GM12872 (cell line): Measurements from ENCODE around the gene GATC.

Experiments
- CTCF ChIP-seq: IDR thresholded peaks from 3 replicates; pipeline ENCODE4 v1.5.1; 2011; ENCODE audit warnings: low read depth, mild to moderate bottlenecking, low read length, moderate library complexity; ENCODE audit not compliant: insufficient read depth

GATC gene

DNA sequence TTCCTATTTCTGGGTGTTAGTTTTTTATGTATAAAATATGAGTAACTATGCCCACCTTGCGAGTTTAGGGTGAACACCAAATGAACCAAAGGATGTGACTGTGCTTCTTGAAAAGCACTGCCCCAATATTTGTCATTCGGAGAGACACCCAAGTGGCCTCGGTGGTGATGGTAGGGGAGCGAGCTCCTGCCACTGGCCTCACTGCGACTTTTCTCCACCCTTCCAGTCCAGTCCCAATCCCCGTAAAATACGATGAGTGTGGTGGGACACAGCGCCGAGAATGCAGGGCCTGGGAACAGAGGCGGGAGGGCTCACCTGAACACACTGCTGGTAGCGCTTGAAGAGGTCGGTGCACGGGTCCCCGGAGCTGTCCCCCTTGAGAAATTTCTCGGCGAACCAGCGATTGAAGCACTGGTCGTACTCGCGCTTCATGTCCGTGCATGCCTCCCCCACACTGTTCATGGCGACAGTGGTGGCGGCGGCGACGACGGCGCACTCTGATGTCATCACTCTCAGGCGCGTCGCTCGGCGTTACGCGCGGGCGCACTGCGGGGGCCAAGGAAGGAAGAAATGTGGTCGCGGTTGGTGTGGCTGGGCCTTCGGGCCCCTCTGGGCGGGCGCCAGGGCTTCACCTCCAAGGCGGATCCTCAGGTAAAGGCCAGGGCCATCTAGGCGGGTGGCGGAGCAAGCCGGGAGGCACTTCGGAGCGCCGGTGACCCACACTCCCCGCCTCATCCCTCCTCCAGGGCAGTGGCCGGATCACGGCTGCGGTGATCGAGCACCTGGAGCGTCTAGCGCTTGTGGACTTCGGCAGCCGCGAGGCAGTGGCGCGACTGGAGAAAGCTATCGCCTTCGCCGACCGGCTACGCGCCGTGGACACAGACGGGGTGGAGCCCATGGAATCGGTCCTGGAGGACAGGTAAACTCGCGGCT lies at the start of gene GATC, which contains the start of gene TRIAP1:
Gene GATC, plus strand, starts transcription at position 534 of the 933 bp plus-strand sequence. Its CDS starts 37 bp downstream, at position 571.
Gene TRIAP1, minus strand, starts transcription at position 474 of the 933 bp plus-strand sequence. Its CDS starts 12 bp downstream, at position 462.
- TF ChIP-seq CTCF = no peak

DNA sequence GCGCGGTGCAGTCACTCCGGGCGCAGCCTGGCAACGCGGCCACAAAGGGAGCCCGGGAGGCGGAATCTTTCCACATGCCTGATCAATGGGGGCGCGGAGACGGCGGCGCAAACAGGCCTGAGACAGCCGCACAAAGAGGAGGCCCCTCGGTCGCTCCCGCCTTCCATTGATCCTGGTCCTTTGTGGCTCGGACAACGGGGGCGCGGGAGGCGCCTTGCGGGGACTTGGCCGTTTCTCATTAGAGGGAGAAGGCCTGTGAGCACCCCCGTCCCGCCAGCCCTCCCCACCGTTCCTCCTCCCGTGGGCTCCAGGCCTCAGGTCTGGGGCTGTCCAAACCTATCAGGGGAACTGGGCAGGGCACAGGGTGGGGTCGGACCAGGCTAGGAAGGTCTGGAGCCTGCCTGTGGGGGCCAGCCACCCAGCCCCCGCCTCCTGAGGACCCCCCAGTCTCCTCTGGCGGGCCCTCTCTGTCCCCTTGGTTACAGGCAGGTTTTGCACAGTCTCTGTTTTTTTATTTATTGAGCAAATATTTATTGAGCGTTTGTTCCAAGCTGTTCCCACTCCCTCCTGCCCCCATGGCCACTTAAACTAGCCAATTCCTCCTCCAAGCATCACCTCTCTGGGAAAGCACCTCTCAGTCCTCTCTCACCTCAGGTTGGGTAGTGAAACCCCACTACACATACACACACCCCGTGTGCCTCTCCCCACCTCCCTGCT lies 48.3 kb upstream of the GATC start:
- TF ChIP-seq CTCF = no peak

DNA sequence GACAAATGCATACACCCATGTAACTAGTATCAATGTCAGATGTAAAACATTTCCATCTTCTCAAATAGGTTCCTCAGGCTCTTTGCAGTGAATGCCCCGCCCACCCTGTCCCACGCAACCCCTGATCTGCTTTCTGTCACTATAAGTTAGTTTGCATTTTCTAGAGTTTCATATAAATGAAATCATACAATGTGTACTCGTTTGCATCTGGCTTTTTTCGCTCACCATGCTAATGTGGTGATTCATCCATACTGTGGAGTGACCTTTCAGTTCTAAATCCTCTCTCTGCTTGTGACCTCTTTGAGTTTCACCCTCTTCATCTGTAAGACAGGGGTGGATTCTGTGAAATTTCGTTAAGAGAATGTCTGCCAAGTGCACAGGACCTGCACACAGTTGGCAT lies 46.7 kb upstream of the GATC start:
- TF ChIP-seq CTCF = no peak

- no peak for TF ChIP-seq CTCF
Observed at GRCh38 chr12:120402217-120402616, 44.0 kb upstream of the GATC start.

DNA sequence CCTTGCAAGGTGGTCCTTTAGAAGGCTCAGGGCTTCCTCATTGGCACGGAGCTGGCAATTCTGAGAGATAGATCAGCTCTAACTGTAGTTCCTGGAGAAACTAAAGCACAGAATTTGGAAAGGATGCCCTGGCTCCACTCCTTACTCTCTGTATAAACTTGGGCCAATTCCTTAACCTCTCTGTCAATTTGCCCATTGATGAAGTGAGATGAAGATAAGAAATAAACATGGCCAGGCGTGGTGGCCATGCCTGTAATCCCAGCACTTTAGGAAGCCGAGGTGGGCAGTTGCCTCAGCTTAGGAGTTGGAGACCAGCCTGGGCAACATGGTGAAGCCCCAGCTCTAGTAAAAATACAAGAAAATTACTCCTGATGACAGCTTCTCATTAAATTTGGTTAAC lies 42.4 kb upstream of the GATC start:
- TF ChIP-seq CTCF = no peak

DNA sequence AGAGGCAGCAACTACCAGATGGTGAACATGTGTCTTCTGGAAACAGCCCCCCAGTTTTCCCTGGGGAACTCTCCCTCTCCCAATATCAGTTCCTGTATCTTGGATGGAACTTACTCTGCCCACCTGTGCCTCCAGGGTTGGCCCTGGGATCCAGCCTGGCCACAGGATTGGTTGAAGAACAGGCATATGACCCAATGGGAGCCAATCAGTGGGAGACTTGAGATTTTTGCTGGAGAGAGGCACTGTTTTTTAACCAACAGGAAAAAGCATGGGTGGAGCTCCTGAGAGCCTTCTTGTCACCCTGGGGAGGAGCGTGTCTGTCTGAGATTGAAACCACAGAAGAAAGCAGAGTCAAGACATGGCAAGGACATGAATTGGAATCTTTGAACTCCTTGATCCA lies 42.0 kb upstream of the GATC start:
- TF ChIP-seq CTCF = no peak

DNA sequence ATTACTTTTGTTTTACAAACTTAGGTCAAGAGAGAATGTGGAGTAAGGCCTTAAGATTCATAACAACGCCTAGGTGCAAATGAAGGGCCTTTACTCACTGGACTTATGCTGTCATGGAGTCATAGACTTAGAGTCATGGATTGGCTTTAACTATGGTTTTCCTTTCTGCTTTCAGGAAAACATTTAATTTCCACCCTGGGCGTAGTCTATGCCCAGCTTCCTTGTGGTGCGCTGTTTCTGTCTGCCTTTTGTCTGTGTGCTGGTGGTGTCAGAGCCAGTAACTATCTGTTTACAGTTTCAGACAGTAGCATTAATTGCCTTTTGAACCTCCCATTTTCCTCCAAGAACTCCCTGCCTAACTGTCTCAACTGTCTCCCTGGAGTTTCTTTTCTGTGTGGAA lies 40.2 kb upstream of the GATC start:
- TF ChIP-seq CTCF = no peak
